ENCODE measurements around the gene ST6GALNAC4.

The ST6GALNAC4 gene

GRCh38 chr9:127928676-127929624 lies 12.1 kb upstream of the ST6GALNAC4 start:
- DNase-seq = no peak

DNA sequence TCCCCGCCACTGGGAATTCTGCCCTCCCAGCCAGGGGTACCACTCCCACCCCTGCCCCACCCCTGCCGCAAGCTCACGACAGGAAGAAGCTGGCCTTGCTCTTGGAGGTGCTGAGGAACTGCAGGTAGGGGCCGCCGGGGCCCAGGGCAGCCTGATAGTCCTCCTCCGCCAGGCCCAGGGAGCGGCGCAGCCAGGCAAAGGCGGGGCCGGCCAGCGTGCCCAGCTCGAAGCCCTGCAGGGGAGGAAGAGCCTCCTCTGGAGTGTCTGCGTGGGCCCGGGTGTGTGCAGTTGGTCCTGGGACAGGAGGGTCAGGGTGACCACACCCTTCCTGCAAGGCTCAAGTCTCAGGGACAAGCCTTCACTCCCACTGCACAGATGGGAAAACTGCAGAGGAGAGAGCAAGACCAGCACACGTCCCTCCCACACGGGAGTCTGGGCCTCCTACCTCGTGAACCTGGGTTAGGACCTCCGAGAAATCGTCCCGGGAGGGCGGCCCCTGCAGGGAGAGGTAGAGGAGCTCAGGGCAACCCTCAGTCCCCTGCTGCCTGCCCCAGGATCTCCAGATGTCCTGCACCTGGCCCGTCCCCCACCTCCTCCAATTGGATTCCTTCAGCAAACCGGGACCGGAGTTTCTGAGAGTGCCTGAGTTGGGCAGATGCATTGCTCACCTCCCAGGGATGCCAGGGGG lies 11.3 kb upstream of the ST6GALNAC4 start:
- no peak for DNase-seq

DNA sequence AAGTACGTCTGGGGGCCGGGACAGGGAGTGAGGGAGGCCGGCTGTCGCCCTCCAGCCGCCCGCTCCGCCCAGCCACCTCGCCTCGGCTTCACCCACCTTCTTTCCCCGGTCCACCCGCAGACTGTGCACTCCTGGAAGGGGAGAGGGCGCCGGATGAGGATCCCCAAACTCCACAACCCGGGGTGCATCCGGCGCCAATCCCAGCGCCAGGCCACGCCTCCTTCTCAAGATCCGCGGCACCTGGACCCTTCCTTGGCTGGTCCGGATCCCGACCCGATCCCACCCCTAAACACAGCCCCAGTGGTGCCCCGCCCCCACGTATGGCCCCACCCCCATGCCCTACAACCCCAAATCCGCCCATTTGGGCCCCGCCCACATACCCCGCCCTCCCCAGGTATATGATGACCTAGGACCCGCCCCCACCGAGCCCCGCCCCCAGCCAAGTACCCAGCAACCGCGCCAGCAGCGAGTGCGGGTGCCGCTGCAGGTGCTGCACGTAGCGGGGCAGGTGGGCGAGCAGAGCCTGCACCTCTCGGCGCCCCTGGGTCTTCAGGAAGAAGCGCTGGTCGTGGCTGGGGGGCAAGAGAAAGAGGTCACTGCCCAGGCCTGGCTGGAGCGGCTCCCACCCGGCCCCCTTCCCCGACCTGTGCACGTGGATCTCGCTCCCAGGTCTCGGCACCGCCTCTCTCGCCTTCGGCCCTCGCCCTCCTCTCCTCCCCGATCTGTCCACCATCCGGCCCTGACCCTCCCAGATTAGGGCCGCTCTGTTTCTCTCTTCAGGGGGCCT lies 10.6 kb upstream of the ST6GALNAC4 start:
- peak; percentile 79 for DNase-seq

DNA sequence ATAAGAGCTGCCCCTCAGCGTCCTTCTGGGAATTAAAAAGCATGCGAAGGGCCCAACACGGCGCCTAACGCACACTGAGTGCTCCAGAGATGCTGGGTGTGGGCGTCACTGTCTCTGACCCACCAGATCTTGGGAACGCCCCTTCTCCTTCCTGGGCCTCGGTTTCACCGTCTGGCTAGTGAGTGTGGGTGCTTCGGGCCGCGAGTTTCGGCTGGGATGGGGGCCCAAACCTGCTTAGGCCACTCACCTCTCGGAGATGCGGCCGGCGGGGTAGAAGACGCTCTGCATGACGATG lies 10.0 kb upstream of the ST6GALNAC4 start:
- no peak for DNase-seq

- DNase-seq = no peak
Measured at GRCh38 chr9:127925959-127926905, 9.4 kb upstream of the ST6GALNAC4 start.

DNA sequence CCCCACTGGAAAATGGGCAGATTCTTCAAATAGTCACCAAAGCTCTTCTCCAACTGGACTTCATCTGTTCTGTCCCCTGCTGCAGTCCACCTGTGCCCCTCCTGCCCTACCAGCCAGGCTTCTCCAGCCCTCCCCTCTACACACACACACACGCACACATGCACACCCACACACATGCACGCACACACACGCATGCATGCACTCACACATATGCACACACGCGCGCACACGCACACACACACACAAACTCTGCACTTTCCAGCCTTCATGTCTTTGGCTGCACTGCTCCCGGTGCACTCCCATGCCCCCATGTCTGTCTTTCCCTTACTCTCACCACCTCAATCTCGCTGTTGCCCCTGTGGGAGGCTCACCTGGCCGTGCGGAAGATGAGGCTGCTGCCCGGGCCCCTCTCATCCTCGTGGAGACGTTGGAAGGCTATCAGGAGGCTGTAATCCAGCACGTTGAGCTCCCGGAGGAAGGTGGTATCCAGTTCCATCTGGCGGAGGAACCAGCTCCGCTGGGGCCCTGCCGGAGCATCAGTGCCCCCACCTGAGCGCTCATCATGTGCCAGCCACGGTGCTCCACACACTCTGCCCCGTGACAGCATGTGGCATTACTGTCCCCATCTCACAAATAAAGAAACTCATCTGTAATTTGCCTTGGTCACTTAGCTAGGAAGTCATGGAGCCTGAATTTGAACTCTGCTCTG lies 8.0 kb upstream of the ST6GALNAC4 start:
- DNase-seq = no peak

- no peak for DNase-seq
Measured at GRCh38 chr9:127923771-127924170, 6.9 kb upstream of the ST6GALNAC4 start.

- no peak for DNase-seq
Measured at GRCh38 chr9:127923046-127923445, 6.2 kb upstream of the ST6GALNAC4 start.

DNA sequence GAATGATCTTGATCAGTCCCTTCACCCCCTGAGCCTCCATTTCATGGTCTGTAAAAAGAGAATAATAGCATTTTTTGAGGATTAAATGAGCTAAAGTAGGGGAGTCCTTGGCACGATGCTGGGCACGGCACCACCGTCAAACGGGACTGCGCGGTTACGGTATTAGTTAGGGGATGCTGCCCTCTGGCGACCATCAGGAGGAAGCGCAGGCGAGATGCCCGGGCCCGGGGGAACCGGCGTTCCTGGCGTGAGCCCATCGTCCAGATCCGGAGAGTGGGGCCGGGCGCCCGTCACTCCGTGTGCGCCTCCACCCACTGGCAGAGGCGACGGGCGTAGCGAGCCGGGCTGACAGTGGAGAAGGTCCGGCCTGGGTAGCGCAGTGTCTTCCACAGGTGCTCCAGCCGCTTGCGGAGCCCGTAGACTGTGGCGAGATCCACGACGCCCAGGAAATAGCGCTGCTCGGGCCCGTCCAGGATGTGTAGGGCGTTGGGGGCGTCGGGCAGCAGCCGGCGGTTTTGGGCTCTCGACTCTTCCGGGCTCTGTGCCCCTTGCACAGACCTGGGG lies 4.8 kb upstream of the ST6GALNAC4 start:
- peak; percentile 84 for DNase-seq

DNA sequence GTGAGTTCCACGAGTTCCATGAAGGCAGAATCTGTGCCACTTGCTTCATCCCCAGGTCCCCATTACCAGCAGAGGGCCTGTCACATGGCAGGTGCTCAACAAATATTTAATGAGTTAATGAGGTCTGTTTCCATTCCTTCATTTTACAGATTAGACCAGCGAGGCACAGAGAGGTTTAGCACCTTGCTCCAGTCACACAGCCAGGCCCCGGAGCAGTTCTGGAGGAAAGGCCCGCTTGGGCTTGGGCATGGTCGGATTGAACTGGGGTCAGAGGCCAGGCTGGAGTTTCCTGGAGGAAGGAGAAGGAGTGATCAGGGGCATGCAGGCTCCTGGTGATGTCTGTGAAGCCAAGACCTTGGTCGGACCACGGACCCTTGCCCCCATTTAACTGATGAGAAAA lies 4.0 kb upstream of the ST6GALNAC4 start:
- no peak for DNase-seq

GRCh38 chr9:127919253-127919815 lies 2.5 kb upstream of the ST6GALNAC4 start:
- no peak for DNase-seq

DNA sequence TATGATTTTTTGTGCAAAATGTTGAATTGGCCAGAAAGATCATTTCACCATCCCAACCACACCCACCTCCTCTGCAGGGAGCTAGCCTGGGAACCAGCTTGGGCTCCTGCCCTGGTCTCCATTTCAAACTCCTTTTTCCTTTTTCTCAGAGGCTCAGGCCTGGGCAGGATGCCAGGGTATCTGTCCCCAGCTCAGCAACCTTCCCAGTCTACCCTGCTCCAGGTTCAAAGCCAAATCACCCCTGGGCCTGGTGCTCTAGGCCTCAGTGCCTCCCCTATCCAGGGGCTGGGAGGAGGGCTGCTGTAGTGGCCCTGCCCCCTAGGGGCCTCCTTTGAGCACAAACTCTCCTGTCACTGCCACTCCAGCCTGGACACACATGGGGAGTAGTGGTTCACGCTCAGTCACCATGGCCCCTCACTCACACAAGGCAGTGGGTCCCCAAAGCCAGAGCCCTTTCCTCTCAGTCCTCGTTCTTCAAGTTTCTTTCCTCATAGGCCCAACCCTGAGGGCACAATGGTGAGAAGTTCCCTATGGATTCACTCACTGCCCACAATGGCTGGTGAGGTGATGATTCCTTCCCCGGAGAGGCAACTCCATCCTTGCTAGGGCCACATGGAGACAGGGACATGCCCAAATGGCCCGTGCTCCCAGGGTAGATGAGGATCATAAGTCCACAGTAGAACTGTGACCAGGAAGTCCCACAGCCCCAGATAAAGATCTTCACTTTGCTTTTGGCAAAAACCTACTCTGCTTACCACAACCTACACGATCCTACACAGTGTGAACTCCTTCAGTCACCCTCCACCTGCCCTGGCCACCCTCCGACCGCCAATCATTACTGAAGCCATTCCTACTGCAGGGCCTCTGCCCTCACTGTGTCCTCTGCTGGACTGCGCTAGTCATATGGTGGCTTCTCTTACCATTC lies 1.6 kb upstream of the ST6GALNAC4 start:
- no peak for DNase-seq

DNA sequence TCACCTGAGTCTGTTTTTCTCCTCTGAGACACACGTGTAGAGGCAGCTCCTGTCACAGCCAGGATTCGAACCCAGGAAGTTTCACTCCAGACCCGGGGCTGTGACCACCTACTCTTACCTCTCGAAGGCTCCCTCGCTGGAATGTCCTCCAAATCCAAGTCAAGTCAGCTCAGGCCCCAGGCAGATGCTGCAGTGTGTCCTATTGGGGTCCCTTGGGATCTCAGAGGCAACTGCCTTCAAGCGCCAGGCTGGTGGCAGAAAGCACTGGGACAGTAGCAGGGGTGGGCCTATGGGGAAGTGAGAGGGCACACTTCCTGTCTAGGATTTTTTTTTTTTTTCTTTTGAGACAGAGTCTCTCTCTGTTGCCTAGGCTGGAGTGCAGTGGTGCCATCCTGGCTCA lies 762 bp upstream of the ST6GALNAC4 start:
- no peak for DNase-seq

DNA sequence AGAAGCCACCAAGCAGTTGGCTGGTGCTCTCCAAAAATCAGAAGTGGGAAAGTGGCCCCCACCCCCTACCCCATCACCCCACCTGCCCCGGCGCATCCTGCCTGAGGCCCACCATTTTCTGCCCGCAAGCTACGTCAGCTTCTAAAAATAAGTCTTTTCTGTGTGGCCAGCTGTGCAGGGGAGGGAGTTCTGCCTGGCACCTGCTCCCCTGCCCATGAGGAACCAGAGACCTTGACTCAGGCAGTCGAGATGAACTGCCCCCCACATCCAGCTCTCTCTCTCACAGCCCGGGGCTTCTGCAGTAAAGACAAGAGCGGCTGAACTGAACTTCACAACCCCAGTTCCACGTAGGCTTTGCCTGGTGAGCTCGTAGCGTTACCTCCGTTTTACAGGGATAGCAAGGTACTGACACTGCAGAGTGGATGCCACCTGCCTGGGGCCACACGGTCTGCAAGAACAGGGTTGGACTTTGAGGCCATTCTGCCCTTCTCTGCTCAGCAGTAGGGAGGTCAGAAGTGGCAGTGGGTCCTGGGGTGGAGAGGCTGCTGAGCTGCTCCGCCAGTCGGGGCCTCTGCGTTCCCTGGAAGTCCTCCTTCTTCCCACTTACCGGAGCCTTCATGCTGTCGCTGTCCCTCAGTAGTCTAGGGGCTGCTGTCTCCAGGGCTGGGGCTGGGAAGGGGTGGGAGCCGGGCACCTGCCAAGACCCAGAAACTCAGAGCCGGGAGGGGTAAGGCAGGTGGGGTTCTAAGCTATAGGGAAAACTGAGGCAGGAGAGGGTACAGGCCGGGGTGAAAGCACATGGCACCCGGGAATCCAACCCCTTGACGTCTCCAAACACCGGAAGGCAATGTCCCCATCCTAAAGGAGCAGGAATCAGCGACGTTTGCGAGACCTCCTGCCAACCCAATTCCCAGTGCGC lies 781 bp downstream of the ST6GALNAC4 start:
- DNase-seq = peak; percentile 51

DNA sequence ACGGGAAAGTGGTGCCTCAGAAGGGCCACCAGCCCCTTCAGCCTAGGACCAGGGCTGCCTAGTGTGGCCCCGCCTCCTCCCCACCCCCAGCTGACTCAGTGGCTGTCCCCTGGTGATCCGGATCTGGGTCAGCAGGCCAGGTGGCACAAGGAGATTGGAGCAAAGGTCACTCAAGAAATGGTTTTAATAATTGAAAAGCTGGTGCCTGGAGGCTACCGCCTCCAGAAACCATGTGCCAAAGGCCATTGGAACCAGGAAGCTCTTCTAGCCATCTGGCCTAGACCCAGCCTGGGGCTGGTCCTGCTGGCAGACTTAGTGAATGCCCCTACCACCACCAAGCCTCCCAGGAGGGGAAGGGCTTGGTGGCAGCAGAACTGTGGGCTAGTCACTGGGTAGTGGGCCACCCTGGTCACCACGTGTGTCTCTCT lies 1.5 kb downstream of the ST6GALNAC4 start:
- DNase-seq = no peak

DNA sequence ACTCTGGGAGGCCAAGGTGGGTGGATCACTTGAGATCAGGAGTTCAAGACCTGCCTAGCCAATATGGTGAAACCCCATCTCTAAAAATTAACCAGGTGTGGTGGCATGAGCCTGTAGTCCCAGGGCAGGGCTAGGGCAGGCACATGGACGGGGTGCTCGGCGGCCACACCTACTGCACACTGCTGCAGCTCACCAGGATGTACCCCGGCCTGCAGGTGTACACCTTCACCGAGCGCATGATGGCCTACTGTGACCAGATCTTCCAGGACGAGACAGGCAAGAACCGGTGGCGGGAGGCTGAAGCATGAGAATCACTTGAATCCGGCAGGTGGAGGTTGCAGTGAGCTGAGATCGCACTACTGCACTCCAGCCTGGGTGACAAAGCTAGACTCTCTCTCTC lies 3.2 kb downstream of the ST6GALNAC4 start:
- no peak for DNase-seq

GRCh38 chr9:127912882-127913281 lies 4.0 kb downstream of the ST6GALNAC4 start:
- no peak for DNase-seq

- DNase-seq = no peak
Measured at GRCh38 chr9:127912296-127912695, 4.5 kb downstream of the ST6GALNAC4 start.

Data from activated T-cell treated with anti-CD3 and anti-CD28 coated beads, Interleukin-2, amount 50 U/mL, for 1 hour (primary cell).